ENCODE measurements around the gene YDJC.

DNA sequence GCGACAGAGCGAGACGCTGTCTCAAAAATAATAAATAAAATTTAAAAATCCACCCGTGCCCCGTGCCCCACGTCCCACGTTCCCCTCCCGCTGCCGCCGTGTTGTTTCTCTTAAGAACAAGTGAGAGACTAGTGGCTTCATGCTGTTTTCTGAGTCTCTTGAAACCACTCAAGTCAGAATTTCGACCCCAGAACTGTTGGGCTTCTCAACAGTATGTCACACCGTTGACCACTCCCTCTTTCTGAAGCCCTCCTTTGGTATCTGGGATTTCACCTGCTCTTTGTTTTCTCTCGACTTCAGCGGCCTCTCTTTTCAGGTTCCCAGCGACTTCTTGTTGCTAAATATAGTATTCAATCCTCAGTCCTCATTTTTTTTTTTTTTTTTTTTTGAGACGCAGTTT is 37.0 kb upstream of the YDJC start:
- TF ChIP-seq, protein P1, sequence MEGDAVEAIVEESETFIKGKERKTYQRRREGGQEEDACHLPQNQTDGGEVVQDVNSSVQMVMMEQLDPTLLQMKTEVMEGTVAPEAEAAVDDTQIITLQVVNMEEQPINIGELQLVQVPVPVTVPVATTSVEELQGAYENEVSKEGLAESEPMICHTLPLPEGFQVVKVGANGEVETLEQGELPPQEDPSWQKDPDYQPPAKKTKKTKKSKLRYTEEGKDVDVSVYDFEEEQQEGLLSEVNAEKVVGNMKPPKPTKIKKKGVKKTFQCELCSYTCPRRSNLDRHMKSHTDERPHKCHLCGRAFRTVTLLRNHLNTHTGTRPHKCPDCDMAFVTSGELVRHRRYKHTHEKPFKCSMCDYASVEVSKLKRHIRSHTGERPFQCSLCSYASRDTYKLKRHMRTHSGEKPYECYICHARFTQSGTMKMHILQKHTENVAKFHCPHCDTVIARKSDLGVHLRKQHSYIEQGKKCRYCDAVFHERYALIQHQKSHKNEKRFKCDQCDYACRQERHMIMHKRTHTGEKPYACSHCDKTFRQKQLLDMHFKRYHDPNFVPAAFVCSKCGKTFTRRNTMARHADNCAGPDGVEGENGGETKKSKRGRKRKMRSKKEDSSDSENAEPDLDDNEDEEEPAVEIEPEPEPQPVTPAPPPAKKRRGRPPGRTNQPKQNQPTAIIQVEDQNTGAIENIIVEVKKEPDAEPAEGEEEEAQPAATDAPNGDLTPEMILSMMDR (IDR thresholded peaks at IDR 0.05): no peak
- TF ChIP-seq POLR2A (IDR thresholded peaks at IDR 0.05): no peak

Data from thyroid gland (tissue), 4 donors.